Uterus (tissue), 4 donors: ENCODE data around the gene KRT15. TPM values are rescaled to one million over a fixed set of nuclear protein-coding genes. Genes with fewer than 3 reads are reported as not detected.

Experiments used
- DNase-seq, 2 donors: peaks; one replicate each; pipeline ENCODE4 v3.0.0-alpha.2; 2019 to 2020
- H3K27ac ChIP-seq, 2 donors: fragments of 200-600 bp; sonication (generic); 1 replicate in 1 of 2; 2 replicates in 1 of 2; pipeline ENCODE4 v1.5.1; 2016 to 2018
- H3K27me3 ChIP-seq, 2 donors: fragments of 200-600 bp; sonication (generic); one replicate each; pipeline ENCODE4 v1.5.1; 2018 to 2019; ENCODE audit warnings: control low read depth in 1 of 2
- H3K36me3 ChIP-seq, 2 donors: fragments of 200-600 bp; sonication (generic); one replicate each; pipeline ENCODE4 v1.5.1; 2019; ENCODE audit warnings: control low read depth in 1 of 2
- H3K4me1 ChIP-seq, 2 donors: fragments of 200-600 bp; sonication (generic); one replicate each; pipeline ENCODE4 v1.5.1; 2018 to 2019; ENCODE audit warnings: control low read depth in 1 of 2
- H3K4me3 ChIP-seq, 2 donors: fragments of 200-600 bp; sonication (generic); 1 replicate in 1 of 2; 2 replicates in 1 of 2; pipeline ENCODE4 v1.5.1; 2018 to 2019; ENCODE audit warnings: mild to moderate bottlenecking in 1 of 2
- H3K9me3 ChIP-seq, 2 donors: fragments of 200-600 bp; sonication (generic); one replicate each; pipeline ENCODE4 v1.5.1; 2019; ENCODE audit warnings: control low read depth in 1 of 2
- POLR2A ChIP-seq, 2 donors: fragments of 450-650 bp; IDR thresholded peaks; one replicate each; pipeline ENCODE4 v1.6.1; 2016; ENCODE audit warnings: antibody characterized with exemption in 2 of 2, mild to moderate bottlenecking in 1 of 2, moderate library complexity in 1 of 2
- intact Hi-C: fragments of 100-400 bp; cut with DNase I; formaldehyde crosslinking; loops from one replicate; pipeline ENCODE4 v1.15.1; 2023; ENCODE audit warnings: low total_unique reads
- total RNA-seq, 4 donors: library from RNA; depleted of rRNA in 3 of 4; stranded (reverse); fragments of >200 nt in 3 of 4; gene quantifications; one replicate each; pipeline versions ENCODE4 v1.1.0 to v1.2.4, GENCODE V29; 2014 to 2023
- TF ChIP-seq, protein P1 (sequence below), 4 experiments: fragments of 200-600 bp in 2 of 4; fragments of 450-650 bp in 2 of 4; sonication (generic) in 2 of 4; IDR thresholded peaks; one replicate each; pipeline ENCODE4 v1.5.1; 2016 to 2019; ENCODE audit warnings: antibody characterized with exemption in 4 of 4, mild to moderate bottlenecking in 2 of 4, moderate library complexity in 1 of 4
- donor health status: DM: yes; HTN: yes; CAD: no.

KRT15 gene
- total RNA-seq, 4 donors from 2014 or later = 0.41 to 11.5 (median 1.6) TPM; not detected in 1

DNA sequence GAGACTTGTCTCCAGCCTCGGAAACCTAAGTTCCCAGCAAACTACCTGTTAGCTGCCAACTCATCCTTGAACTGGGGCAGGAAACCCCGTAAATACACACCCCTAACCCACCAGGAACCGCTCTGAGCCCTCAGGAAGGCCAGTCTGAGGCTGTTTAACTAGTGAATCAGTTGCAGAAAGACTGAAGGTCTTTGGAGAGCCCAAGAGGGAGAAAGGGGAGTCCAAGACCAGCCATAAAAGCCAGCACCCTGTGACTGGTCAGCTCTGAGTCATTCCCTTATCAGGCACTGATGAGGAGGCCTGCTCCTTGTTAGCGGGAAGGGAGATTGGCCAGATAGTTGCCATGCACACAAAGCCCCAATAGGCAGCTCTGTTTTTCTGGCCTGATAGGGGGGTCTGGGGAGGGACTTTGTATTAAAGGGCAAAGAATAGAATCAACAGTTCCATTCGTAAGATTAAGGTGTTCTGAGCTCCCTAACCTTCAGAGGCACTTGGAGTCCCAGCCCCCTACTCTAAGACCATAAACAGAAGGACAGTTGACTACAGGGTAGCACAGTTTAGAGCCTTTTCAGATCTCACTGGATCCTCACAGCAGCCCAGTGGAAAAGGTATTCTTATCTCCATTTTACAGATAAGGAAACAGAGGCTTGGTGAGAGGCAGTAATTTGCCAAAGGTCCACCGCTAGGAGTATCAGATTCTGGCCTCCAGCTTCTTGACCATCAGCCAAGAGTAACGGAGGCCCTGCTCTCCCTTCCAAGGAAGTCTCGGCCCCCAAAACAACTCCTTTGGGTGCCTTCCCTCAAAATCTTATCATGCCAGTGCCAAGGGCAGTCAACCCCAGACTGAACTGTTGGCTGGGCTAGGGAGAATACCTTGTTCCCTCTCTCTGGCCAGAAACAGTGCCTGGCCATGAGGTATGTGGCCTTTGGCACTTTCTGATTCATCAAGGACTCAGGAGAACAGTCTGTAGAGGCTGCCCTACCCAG, 11.7 kb upstream of the KRT15 start:
- H3K4me1 ChIP-seq = no peaks in the 10 kb centered on the region
- intact Hi-C loops = no loop called here
- H3K4me3 ChIP-seq = no peak overlapping the region
- no peaks in the 10 kb centered on the region for H3K9me3 ChIP-seq
- no peaks in the 10 kb centered on the region for H3K36me3 ChIP-seq
- H3K27me3 ChIP-seq = no peaks in the 10 kb centered on the region
- peak overlapping the region; percentile 82 to 86 for H3K27ac ChIP-seq
- DNase-seq = peak; percentile 67 to 90
- TF ChIP-seq, protein P1, sequence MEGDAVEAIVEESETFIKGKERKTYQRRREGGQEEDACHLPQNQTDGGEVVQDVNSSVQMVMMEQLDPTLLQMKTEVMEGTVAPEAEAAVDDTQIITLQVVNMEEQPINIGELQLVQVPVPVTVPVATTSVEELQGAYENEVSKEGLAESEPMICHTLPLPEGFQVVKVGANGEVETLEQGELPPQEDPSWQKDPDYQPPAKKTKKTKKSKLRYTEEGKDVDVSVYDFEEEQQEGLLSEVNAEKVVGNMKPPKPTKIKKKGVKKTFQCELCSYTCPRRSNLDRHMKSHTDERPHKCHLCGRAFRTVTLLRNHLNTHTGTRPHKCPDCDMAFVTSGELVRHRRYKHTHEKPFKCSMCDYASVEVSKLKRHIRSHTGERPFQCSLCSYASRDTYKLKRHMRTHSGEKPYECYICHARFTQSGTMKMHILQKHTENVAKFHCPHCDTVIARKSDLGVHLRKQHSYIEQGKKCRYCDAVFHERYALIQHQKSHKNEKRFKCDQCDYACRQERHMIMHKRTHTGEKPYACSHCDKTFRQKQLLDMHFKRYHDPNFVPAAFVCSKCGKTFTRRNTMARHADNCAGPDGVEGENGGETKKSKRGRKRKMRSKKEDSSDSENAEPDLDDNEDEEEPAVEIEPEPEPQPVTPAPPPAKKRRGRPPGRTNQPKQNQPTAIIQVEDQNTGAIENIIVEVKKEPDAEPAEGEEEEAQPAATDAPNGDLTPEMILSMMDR (IDR thresholded peaks at IDR 0.05) = no peak
- peak; percentile 7 to 36 for TF ChIP-seq POLR2A (IDR thresholded peaks at IDR 0.05)

DNA sequence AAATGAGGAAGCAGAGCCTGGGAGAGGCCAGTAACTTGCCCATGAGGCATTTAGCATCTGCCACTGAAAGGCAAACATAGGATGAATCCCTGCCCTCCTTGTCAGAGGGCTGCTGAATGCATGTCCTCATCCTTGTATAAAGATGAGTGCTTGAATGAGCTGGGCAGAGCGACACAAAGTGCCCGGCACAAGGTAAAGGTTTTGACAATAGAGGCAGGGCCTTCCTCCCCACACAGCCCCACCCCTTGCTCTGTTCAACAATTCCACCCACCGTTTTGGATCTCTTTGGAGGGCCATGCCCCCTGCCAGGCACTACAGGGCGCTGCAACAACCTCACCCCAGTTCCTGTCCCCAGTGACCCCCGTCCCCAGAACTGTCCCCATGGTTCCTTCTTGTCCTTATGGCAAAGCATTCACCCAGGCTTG, 10.8 kb upstream of the KRT15 start:
- no peaks in the 10 kb centered on the region for H3K9me3 ChIP-seq
- DNase-seq = no peak
- no peak overlapping the region for H3K4me3 ChIP-seq
- H3K4me1 ChIP-seq = no peaks in the 10 kb centered on the region
- H3K27me3 ChIP-seq = no peaks in the 10 kb centered on the region
- no peaks in the 10 kb centered on the region for H3K36me3 ChIP-seq
- intact Hi-C loops = no loop called here
- H3K27ac ChIP-seq = peak overlapping the region; percentile 82 to 86
- TF ChIP-seq POLR2A (IDR thresholded peaks at IDR 0.05) = no peak
- TF ChIP-seq, protein P1 (IDR thresholded peaks at IDR 0.05) = no peak

DNA sequence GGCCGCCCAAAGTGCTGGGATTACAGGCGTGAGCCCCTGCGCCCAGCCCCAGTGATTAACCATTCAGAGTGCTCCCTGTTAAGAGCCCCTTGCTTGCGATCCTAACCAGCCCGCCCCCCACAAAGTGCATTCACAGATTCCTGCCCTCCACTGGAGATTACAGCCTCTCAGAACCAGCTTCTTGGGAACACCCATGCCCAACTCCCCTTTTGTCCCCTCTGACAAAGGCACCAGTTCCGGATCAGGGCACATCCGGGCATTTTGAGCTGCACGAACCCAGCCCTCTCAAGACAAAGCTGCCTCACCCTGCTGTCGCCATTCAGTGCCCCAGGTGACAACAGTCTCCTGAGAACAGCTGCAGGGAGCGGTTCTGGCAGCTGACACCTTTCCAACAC, 10.3 kb upstream of the KRT15 start:
- Histone ChIP-seq H3K4me1 (no peaks in the 10 kb centered on the region), H3K27ac (peak overlapping the region; percentile 82 to 86), H3K4me3 (no peak overlapping the region), H3K27me3 (no peaks in the 10 kb centered on the region), H3K36me3 (no peaks in the 10 kb centered on the region), H3K9me3 (no peaks in the 10 kb centered on the region)
- no peak for DNase-seq
- intact Hi-C loops = no loop called here
- no peak for TF ChIP-seq POLR2A (IDR thresholded peaks at IDR 0.05)

DNA sequence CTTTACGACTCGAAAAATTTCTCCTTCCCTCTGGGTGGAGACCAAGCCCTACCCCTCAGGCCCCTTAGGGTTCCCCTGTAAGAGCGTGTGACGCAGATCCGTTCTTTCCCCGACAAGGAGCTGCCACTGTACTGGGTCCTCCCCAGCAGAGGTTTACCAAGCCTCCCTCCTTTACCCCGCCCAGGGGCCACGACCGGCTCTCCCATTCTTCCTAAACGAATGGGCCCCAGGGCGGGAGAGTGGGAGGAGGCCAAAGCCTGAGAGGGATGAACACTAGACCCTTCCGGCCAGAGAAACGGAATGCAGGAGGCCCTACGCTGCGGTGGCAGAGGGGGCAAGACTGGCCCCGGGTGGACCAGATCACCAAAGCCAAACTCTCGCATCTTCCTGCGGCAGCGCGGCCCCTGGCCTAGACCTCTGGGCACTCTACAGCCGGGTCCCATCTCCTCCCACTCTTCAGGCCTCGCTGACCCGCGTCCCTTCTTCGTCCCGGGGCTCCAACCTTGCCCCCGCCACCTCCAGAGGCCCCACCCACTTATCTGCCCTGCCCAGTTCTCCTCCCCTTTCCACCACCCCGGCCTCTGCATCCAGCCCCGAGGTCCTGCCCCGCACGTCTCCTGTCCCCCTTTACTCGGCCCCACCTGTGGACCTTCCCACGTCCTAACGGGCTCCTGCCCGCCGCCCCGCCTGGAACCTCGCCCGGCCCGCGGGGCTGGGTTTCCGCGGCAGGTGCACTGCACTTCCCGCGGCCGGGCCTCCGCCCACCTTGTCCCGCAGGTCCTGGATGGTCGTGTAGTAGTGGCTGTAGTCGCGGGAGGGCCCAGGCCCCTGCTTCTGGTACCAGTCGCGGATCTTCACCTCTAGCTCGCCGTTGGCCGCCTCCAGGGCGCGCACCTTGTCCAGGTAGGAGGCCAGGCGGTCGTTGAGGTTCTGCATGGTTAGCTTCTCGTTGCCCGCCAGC, 8.7 kb upstream of the KRT15 start:
- H3K27ac ChIP-seq = peak overlapping the region; percentile 82 to 86
- peak; percentile 42 to 57 for DNase-seq
- H3K4me1 ChIP-seq = no peaks in the 10 kb centered on the region
- no peaks in the 10 kb centered on the region for H3K27me3 ChIP-seq
- TF ChIP-seq, protein P1 (IDR thresholded peaks at IDR 0.05) = no peak
- peak in 1 of 2 donors; percentile 51 for TF ChIP-seq POLR2A (IDR thresholded peaks at IDR 0.05)
- no peaks in the 10 kb centered on the region for H3K36me3 ChIP-seq
- peak overlapping the region; percentile 54 to 55 for H3K4me3 ChIP-seq
- intact Hi-C loops = no loop called here
- H3K9me3 ChIP-seq = no peaks in the 10 kb centered on the region

DNA sequence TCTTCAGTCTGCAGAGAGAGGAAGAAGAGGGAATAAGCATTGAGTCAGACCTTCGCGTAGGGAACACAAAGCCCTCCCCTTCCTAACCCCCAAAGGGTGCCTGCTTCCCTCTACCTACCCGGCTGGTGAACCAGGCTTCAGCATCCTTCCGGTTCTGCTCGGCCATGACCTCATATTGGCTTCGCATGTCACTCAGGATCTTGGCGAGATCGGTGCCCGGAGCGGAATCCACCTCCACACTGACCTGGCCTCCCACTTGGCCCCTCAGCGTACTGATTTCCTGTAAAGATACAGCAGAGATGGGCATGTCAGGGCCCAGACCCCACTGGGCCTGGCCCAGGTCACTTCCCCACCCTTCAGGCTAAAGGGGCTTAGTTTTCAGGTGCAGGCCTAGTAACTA, 5.6 kb upstream of the KRT15 start:
- Histone ChIP-seq H3K27ac (no peak overlapping the region), H3K27me3 (no peaks in the 10 kb centered on the region), H3K9me3 (no peaks in the 10 kb centered on the region), H3K36me3 (no peaks in the 10 kb centered on the region), H3K4me1 (no peaks in the 10 kb centered on the region), H3K4me3 (no peak overlapping the region)
- intact Hi-C loops = no loop called here
- TF ChIP-seq POLR2A (IDR thresholded peaks at IDR 0.05) = no peak
- TF ChIP-seq, protein P1 (IDR thresholded peaks at IDR 0.05) = no peak
- DNase-seq = no peak
